ENCODE measurements around the gene SPATA6L.

The SPATA6L gene

DNA sequence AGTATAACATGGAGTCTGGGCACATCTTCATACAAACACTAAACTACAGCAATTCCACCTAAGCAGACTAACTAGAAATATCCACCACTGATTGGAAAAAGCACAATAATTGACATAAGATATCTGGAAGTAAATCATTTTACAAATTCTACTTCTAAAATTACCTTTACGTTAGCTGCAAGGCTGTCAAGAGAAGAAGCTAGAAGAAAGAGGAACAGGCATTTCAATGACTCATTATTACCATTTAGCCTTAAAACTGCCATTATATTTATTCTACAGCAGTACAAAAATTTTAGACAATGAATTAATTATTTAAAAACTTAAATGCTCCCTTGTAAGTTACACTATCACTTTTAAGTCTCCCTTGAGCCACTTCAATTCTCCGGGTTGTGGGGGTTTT is 47.6 kb downstream of the SPATA6L start:
- Histone ChIP-seq H3K79me2 (ENCODE audit: insufficient read depth, low read length) (no peaks in the 10 kb centered on the region), H3F3A (ENCODE audit: insufficient read depth) (no peaks in the 10 kb centered on the region), H3K4me3 (ENCODE audit: insufficient read depth, low read length, poor library complexity, severe bottlenecking) (no peak overlapping the region), H3K27ac (ENCODE audit: low read depth, low read length) (no peak overlapping the region), H3K9ac (ENCODE audit: low read length) (no peak overlapping the region), H3K9me3 (ENCODE audit: insufficient read depth, low read length) (no peaks in the 10 kb centered on the region), H3K36me3 (ENCODE audit: low read length) (peaks cover under 1% of the 10 kb centered on the region; the same call in 1 of the 2 replicates), H3K9me2 (replicated peaks; ENCODE audit: insufficient read depth, low read length) (no peaks in the 10 kb centered on the region), H3K27me3 (ENCODE audit: low read length) (no peaks in the 10 kb centered on the region), H4K20me1 (ENCODE audit: low read depth, low read length) (no peaks in the 10 kb centered on the region), H3K4me2 (ENCODE audit: low read depth, low read length, poor library complexity, severe bottlenecking) (no peak overlapping the region), H2AFZ (ENCODE audit: low read depth, low read length, severe bottlenecking) (no peak overlapping the region)
- TF ChIP-seq CTCF (IDR thresholded peaks at IDR 0.05; ENCODE audit: insufficient read depth, low read length, poor library complexity, severe bottlenecking) (no peak), EZH2phosphoT487 (conservative IDR thresholded peaks at IDR 0.05; ENCODE audit: low read length) (no peak)

- H4K20me1 ChIP-seq (ENCODE audit: low read depth, low read length), result no peaks in the 10 kb centered on the region
- no peak overlapping the region for H3K4me3 ChIP-seq (ENCODE audit: insufficient read depth, low read length, poor library complexity, severe bottlenecking)
- H3K9me2 ChIP-seq (replicated peaks; ENCODE audit: insufficient read depth, low read length), result no peaks in the 10 kb centered on the region
- no peak overlapping the region for H3K27ac ChIP-seq (ENCODE audit: low read depth, low read length)
- no peaks in the 10 kb centered on the region for H3K36me3 ChIP-seq (ENCODE audit: low read length)
- H2AFZ ChIP-seq (ENCODE audit: low read depth, low read length, severe bottlenecking), result no peak overlapping the region
- no peak for TF ChIP-seq CTCF (IDR thresholded peaks at IDR 0.05; ENCODE audit: insufficient read depth, low read length, poor library complexity, severe bottlenecking)
- TF ChIP-seq EZH2phosphoT487 (conservative IDR thresholded peaks at IDR 0.05; ENCODE audit: low read length), result no peak
- no peak overlapping the region for H3K9ac ChIP-seq (ENCODE audit: low read length)
- H3K4me2 ChIP-seq (ENCODE audit: low read depth, low read length, poor library complexity, severe bottlenecking), result no peak overlapping the region
- H3K79me2 ChIP-seq (ENCODE audit: insufficient read depth, low read length), result no peaks in the 10 kb centered on the region
- H3F3A ChIP-seq (ENCODE audit: insufficient read depth), result no peaks in the 10 kb centered on the region
- H3K9me3 ChIP-seq (ENCODE audit: insufficient read depth, low read length), result no peaks in the 10 kb centered on the region
- no peaks in the 10 kb centered on the region for H3K27me3 ChIP-seq (ENCODE audit: low read length)
Observed at GRCh38 chr9:4617752-4618151, 48.5 kb downstream of the SPATA6L start.

DNA sequence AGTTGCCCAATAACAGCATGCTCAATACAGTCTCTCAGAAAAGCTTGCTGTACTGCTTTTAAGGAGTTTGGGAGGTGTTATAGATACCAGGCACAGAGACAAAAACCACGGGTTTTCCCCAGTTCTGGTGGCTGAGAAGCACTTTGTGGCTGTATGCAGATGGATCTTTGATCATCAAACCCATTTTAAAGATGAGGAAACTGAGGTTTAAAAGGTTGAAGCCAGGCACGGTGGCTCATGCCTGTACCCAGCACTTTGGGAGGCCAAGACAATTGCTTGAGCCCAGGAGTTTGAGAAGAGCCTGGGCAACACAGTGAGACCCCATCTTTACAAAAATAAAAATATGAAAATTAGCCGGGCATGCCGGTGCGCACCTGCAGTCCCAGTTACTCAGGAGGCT is 50.5 kb downstream of the SPATA6L start:
- no peaks in the 10 kb centered on the region for H3K36me3 ChIP-seq (ENCODE audit: low read length)
- no peak overlapping the region for H3K9ac ChIP-seq (ENCODE audit: low read length)
- no peak overlapping the region for H3K27ac ChIP-seq (ENCODE audit: low read depth, low read length)
- no peak for TF ChIP-seq EZH2phosphoT487 (conservative IDR thresholded peaks at IDR 0.05; ENCODE audit: low read length)
- TF ChIP-seq CTCF (IDR thresholded peaks at IDR 0.05; ENCODE audit: insufficient read depth, low read length, poor library complexity, severe bottlenecking), result no peak
- H3K9me2 ChIP-seq (replicated peaks; ENCODE audit: insufficient read depth, low read length), result no peaks in the 10 kb centered on the region
- no peaks in the 10 kb centered on the region for H3K79me2 ChIP-seq (ENCODE audit: insufficient read depth, low read length)
- no peak overlapping the region for H2AFZ ChIP-seq (ENCODE audit: low read depth, low read length, severe bottlenecking)
- H3K9me3 ChIP-seq (ENCODE audit: insufficient read depth, low read length), result no peaks in the 10 kb centered on the region
- no peaks in the 10 kb centered on the region for H3F3A ChIP-seq (ENCODE audit: insufficient read depth)
- no peak overlapping the region for H3K4me2 ChIP-seq (ENCODE audit: low read depth, low read length, poor library complexity, severe bottlenecking)
- H3K4me3 ChIP-seq (ENCODE audit: insufficient read depth, low read length, poor library complexity, severe bottlenecking), result no peak overlapping the region
- H3K27me3 ChIP-seq (ENCODE audit: low read length), result no peaks in the 10 kb centered on the region
- H4K20me1 ChIP-seq (ENCODE audit: low read depth, low read length), result no peaks in the 10 kb centered on the region

Measured in SU-DHL-6 (cell line).